K562 (cell line): Measurements from ENCODE around the gene NXN. TPM values are rescaled to one million over a fixed set of nuclear protein-coding genes. Genes with fewer than 3 reads are reported as not detected.
A peak's percentile ranks its signal among the peaks of the same experiment; 100 is the strongest.

Experiments
- ATAC-seq: fragments of 200-7000 bp; cut with Tn5 transposase; 3 replicates; pipeline ENCODE4 v1.9.1; 2020; ENCODE audit warnings: moderate library complexity
- BruUV-seq: library from RNA; stranded (reverse); fragments of 400-500 nt; replicated peaks from 2 replicates; lab custom pipeline; 2021; lab: Mats Ljungman, UMichigan
- CTCF ChIA-PET: fragments of 300-600 bp; formaldehyde crosslinking; extraction: SDS; loops from one replicate; lab custom pipeline; 2021; ENCODE audit warnings: low intra/inter-chr PET ratio; lab: Yijun Ruan, JAX
- POLR2A ChIA-PET: fragments of 300-600, 350-650 bp; sonication (Branson Sonifier 250); formaldehyde crosslinking; extraction: SDS; loops from one replicate; lab custom pipeline; 2021; ENCODE audit warnings: antibody characterized with exemption, inconsistent platforms; lab: Yijun Ruan, JAX
- DNase-seq, 4 experiments: peaks; one replicate each; pipeline versions ENCODE4 v3.0.0 to v3.0.0-alpha.2; 2011 to 2018; ENCODE audit warnings: low spot score in 3 of 4, mixed read lengths in 3 of 4; ENCODE audit errors: extremely low read depth in 1 of 4
- FAIRE-seq: peaks from 2 replicates; lab custom pipeline; 2011; peaks lifted over from hg19 to GRCh38; lab: Jason Lieb, UNC
- H2AFZ ChIP-seq: 2 replicates; pipeline ENCODE4 v1.6.0; 2011; ENCODE audit warnings: low read depth, low read length, control low read depth, inconsistent platforms
- H3K27ac ChIP-seq: fragments of 200-600 bp; 3 replicates; pipeline ENCODE4 v1.8.0; 2011; ENCODE audit warnings: low read depth, mild to moderate bottlenecking, control low read depth, inconsistent platforms, low read length, moderate library complexity, mixed read lengths; ENCODE audit errors: extremely low read depth
- H3K27me3 ChIP-seq, 2 experiments: fragments of 300-600 bp in 1 of 2; 2 replicates in 1 of 2; 3 replicates in 1 of 2; pipeline versions ENCODE4 v1.6.0 to v1.8.0; 2011; ENCODE audit warnings: inconsistent platforms in 2 of 2, low read length in 2 of 2, mild to moderate bottlenecking in 1 of 2, mixed read lengths in 1 of 2, moderate library complexity in 1 of 2; ENCODE audit not compliant: control insufficient read depth in 2 of 2, insufficient read depth in 2 of 2
- H3K36me3 ChIP-seq: fragments of 300-600 bp; 3 replicates; pipeline ENCODE4 v1.8.0; 2011; ENCODE audit warnings: mild to moderate bottlenecking, low read length, inconsistent platforms; ENCODE audit not compliant: control insufficient read depth, insufficient read depth
- H3K4me1 ChIP-seq, 2 experiments: fragments of 200-600 bp in 1 of 2; replicated peaks in 1 of 2; 2 replicates in 1 of 2; 3 replicates in 1 of 2; pipeline versions ENCODE4 v1.5.1 to v1.8.0; 2011; ENCODE audit warnings: inconsistent platforms in 2 of 2, low read length in 2 of 2, mild to moderate bottlenecking in 1 of 2, mixed read lengths in 1 of 2, moderate library complexity in 1 of 2; ENCODE audit not compliant: control insufficient read depth in 2 of 2, insufficient read depth in 2 of 2
- H3K4me2 ChIP-seq: 2 replicates; pipeline ENCODE4 v1.6.1; 2011; ENCODE audit warnings: low read length, control low read depth, inconsistent platforms, mixed read lengths; ENCODE audit not compliant: insufficient read depth
- H3K4me3 ChIP-seq: fragments of 200-600 bp; sonication (generic), shearing (Covaris generic); 2 replicates; pipeline ENCODE4 v1.5.1; 2016; ENCODE audit warnings: control low read depth, inconsistent platforms
- H3K79me2 ChIP-seq: fragments of 200-600 bp; 3 replicates; pipeline ENCODE4 v1.8.0; 2011; ENCODE audit warnings: low read length, inconsistent platforms; ENCODE audit not compliant: control insufficient read depth, insufficient read depth
- H3K9ac ChIP-seq, 2 experiments: 2 replicates each; pipeline versions ENCODE4 v1.6.0 to v1.6.1; 2011; ENCODE audit warnings: low read depth in 2 of 2, low read length in 2 of 2, control low read depth in 1 of 2, inconsistent platforms in 1 of 2, mild to moderate bottlenecking in 1 of 2, mixed read lengths in 1 of 2; ENCODE audit not compliant: insufficient read depth in 1 of 2
- H3K9me1 ChIP-seq: one replicate; pipeline ENCODE4 v1.6.0; 2011; ENCODE audit warnings: inconsistent platforms, mild to moderate bottlenecking, low read length, moderate library complexity; ENCODE audit not compliant: control insufficient read depth, insufficient read depth
- H3K9me3 ChIP-seq: replicated peaks from 2 replicates; pipeline ENCODE4 v1.5.1; 2011; ENCODE audit warnings: low read depth, low read length, inconsistent platforms; ENCODE audit not compliant: control insufficient read depth, insufficient read depth
- H4K20me1 ChIP-seq: replicated peaks from 2 replicates; pipeline ENCODE4 v1.6.1; 2011; ENCODE audit warnings: low read length, inconsistent platforms, mixed read lengths; ENCODE audit not compliant: control insufficient read depth, insufficient read depth
- BRCA1 ChIP-seq, 2 experiments: fragments of 450-650 bp in 1 of 2; sonication (generic) in 1 of 2; formaldehyde crosslinking in 1 of 2; IDR thresholded peaks; 2 replicates each; pipeline versions ENCODE4 v1.5.0 to v1.6.1; 2017 to 2020; ENCODE audit warnings: mild to moderate bottlenecking in 1 of 2, missing genetic modification reagents in 1 of 2
- CEBPG ChIP-seq, 3 experiments: fragments of 200-800 bp in 1 of 3; sonication (Bioruptor generic) in 1 of 3; sonication (generic) in 1 of 3; formaldehyde crosslinking in 1 of 3; IDR thresholded peaks in 2 of 3; conservative IDR thresholded peaks in 1 of 3; 2 replicates each; pipeline versions ENCODE4 v1.6.1 to v1.8.0; 2016 to 2022; ENCODE audit warnings: missing compliant biosample characterization in 2 of 3, missing genetic modification characterization in 2 of 3, mild to moderate bottlenecking in 1 of 3, missing genetic modification reagents in 1 of 3
- CXXC5 ChIP-seq: fragments of 250-450 bp; sonication (Bioruptor Pico); IDR thresholded peaks from 2 replicates; pipeline ENCODE4 v1.8.0; 2022; ENCODE audit warnings: inconsistent platforms, mild to moderate bottlenecking, moderate library complexity
- EGR1 ChIP-seq: fragments of 450-650 bp; conservative IDR thresholded peaks from 2 replicates; pipeline ENCODE4 v1.6.1; 2017; ENCODE audit warnings: mild to moderate bottlenecking
- FOSL1 ChIP-seq: fragments of 200-800 bp; sonication (Bioruptor generic); conservative IDR thresholded peaks from 2 replicates; pipeline ENCODE4 v1.6.1; 2016; ENCODE audit warnings: missing genetic modification characterization, missing compliant biosample characterization
- GABPA ChIP-seq: fragments of 200-800 bp; sonication (Bioruptor generic); conservative IDR thresholded peaks from 2 replicates; pipeline ENCODE4 v1.6.1; 2016; ENCODE audit warnings: low read depth, missing genetic modification characterization, missing compliant biosample characterization
- HNRNPH1 ChIP-seq: fragments of 200-400 bp; formaldehyde crosslinking; optimal IDR thresholded peaks from 2 replicates; pipeline ENCODE3; 2017; ENCODE audit warnings: low read depth, mild to moderate bottlenecking, low read length, moderate library complexity
- SMAD3 ChIP-seq: fragments of 450-650 bp; formaldehyde crosslinking; conservative IDR thresholded peaks from 2 replicates; pipeline ENCODE4 v1.4.0; 2020; ENCODE audit warnings: mild to moderate bottlenecking
- SMAD4 ChIP-seq: fragments of 250-450 bp; sonication (Bioruptor Pico); conservative IDR thresholded peaks from 2 replicates; pipeline ENCODE4 v1.8.0; 2021; ENCODE audit warnings: inconsistent platforms, mild to moderate bottlenecking, moderate library complexity
- WGBS: fragments of 100-300 bp; shearing (Covaris generic); methylation state at CpG from one replicate; pipeline ENCODE4 v1.1.6; 2016; ENCODE audit warnings: low coverage, mixed read lengths; ENCODE audit not compliant: insufficient coverage; ENCODE audit errors: missing lambda C conversion rate; 5-methylcytosine and 5-hydroxymethylcytosine counted together
- in situ Hi-C: fragments of 300-500 bp; cut with MboI; formaldehyde crosslinking; loops from 4 replicates; pipeline ENCODE4 v1.15.0; 2018; ENCODE audit warnings: inconsistent platforms, mixed read lengths
- intact Hi-C: fragments of 100-400 bp; cut with micrococcal nuclease; formaldehyde crosslinking; loops from 2 replicates; pipeline ENCODE4 v1.14.2; 2022
- polyA plus RNA-seq, 8 experiments: library from polyadenylated mRNA; depleted of rRNA in 4 of 8; stranded (reverse) in 5 of 8; unstranded in 3 of 8; fragments of >200 nt; fragmentation: Nextera tagmentation in 2 of 8; fragmentation: Illumina TruSeq in 1 of 8; extraction: Ambion mirVana in 2 of 8; extraction: Trizol in 1 of 8; gene quantifications; 2 replicates each; pipeline versions ENCODE4 v1.2.1 to v1.2.3, GENCODE V29; 2011 to 2014; ENCODE audit warnings: inconsistent platforms in 1 of 8, missing spikeins in 1 of 8
- total RNA-seq, 7 experiments: library from RNA; depleted of rRNA in 6 of 7; stranded (reverse); fragments of >200 nt in 6 of 7; fragmentation: Illumina TruSeq in 2 of 7; extraction: Trizol in 2 of 7; gene quantifications; 2 replicates each; pipeline versions ENCODE4 v1.2.1 to v1.2.3, GENCODE V29; 2011 to 2021; ENCODE audit warnings: low replicate concordance in 1 of 7
- TF ChIP-seq, protein P1 (sequence below): fragments of 450-650 bp; formaldehyde crosslinking; IDR thresholded peaks from 2 replicates; pipeline ENCODE4 v1.4.0; 2020; ENCODE audit warnings: mild to moderate bottlenecking, mixed read lengths
- TF ChIP-seq, protein P2 (sequence below), 2 experiments: fragments of 450-650 bp; IDR thresholded peaks; 2 replicates each; pipeline ENCODE4 v1.6.1; 2016

NXN gene
- total and polyA plus RNA-seq, 9 of the 15 experiments (the other 6 are each of a cell fraction or from before 2014, with no cell fraction given) = 0.08 to 0.39 (median 0.29) TPM; not detected in 5

DNA sequence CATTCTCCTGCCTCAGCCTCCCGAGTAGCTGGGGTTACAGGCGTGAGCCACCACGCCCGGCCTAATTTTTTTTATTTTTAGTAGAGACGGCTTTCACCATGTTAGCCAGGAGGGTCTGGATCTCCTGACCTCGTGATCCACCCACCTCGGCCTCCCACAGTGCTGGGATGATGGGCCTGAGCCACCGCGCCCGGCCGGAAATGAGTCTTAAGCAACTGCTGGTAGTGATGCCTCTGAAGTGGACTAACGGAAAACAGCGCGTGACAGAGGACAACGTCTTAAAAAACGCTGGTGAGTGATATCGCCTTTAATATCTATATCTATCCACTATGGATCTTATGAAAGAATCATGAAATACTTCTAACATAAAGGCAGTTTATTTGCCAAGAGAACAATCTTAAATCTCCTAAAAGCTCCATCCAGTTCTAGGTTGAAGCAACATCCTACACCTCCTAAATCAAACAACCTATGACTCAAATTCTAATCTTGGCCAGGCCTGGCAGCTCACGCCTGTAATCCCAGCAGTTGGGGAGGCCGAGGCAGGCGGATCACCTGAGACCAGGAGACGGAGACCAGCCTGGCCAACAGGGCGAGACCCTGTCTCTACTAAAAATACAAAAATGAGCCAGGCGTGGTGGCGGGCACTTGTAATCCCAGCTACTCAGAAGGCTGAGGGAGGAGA, 69.8 kb downstream of the NXN start:
- 6% methylated on average over 18 of the region's 24 CpGs for WGBS
- DNase-seq = peak in 1 of 4 experiments; percentile 21
- Histone ChIP-seq H3K27ac (no peak overlapping the region), H3K4me3 (no peak overlapping the region), H3K9me3 (no peaks in the 10 kb centered on the region), H3K36me3 (no peaks in the 10 kb centered on the region), H4K20me1 (no peaks in the 10 kb centered on the region), H3K9ac (no peak overlapping the region), H3K79me2 (no peaks in the 10 kb centered on the region), H3K27me3 (peaks cover 13 to 45% of the 10 kb centered on the region in 2 experiments), H2AFZ (no peak overlapping the region), H3K4me1 (no peaks in the 10 kb centered on the region), H3K9me1 (no peaks in the 10 kb centered on the region), H3K4me2 (no peak overlapping the region)
- TF ChIP-seq, protein P1, sequence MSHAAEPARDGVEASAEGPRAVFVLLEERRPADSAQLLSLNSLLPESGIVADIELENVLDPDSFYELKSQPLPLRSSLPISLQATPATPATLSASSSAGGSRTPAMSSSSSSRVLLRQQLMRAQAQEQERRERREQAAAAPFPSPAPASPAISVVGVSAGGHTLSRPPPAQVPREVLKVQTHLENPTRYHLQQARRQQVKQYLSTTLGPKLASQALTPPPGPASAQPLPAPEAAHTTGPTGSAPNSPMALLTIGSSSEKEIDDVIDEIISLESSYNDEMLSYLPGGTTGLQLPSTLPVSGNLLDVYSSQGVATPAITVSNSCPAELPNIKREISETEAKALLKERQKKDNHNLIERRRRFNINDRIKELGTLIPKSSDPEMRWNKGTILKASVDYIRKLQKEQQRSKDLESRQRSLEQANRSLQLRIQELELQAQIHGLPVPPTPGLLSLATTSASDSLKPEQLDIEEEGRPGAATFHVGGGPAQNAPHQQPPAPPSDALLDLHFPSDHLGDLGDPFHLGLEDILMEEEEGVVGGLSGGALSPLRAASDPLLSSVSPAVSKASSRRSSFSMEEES (CRISPR knock-in tag) = peak; percentile 16; the same call in 1 of the 2 replicates
- TF ChIP-seq EGR1 (peak; percentile 47), FOSL1 (tag) (peak; percentile 41), HNRNPH1 (no peak), CEBPG (CRISPR knock-in tag; IDR thresholded peaks at IDR 0.05) (no peak), CEBPG (tag; conservative IDR thresholded peaks at IDR 0.05 in 1 of 2, IDR thresholded peaks at IDR 0.05 in 1 of 2) (peak in 1 of 2 experiments; percentile 33; a peak in 1 of 4 replicates), SMAD3 (no peak), CXXC5 (CRISPR knock-in tag) (peak; percentile 28; the same call in 1 of the 2 replicates), GABPA (peak; percentile 53), SMAD4 (CRISPR knock-in tag) (0 out of 2 replicates have a peak, but pooled peaks have one; percentile 22), BRCA1 (IDR thresholded peaks at IDR 0.05) (no peak), BRCA1 (CRISPR knock-in tag; IDR thresholded peaks at IDR 0.05) (no peak)
- TF ChIP-seq, protein P2, sequence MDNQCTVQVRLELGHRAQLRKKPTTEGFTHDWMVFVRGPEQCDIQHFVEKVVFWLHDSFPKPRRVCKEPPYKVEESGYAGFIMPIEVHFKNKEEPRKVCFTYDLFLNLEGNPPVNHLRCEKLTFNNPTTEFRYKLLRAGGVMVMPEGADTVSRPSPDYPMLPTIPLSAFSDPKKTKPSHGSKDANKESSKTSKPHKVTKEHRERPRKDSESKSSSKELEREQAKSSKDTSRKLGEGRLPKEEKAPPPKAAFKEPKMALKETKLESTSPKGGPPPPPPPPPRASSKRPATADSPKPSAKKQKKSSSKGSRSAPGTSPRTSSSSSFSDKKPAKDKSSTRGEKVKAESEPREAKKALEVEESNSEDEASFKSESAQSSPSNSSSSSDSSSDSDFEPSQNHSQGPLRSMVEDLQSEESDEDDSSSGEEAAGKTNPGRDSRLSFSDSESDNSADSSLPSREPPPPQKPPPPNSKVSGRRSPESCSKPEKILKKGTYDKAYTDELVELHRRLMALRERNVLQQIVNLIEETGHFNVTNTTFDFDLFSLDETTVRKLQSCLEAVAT (IDR thresholded peaks at IDR 0.05) = no peak
- FAIRE-seq = no peak
- ChIA-PET CTCF (no interaction called here), POLR2A (interaction anchor here (0.7 kb wide), 1 partner anchor 10 kb away, joined by 3 read pairs; no protein-coding TSS in a partner anchor)
- no peak for ATAC-seq
- intact Hi-C loops = no loop called here
- BruUV-seq = no TSS peak
- in situ Hi-C loops = no loop called here
